H54 (cell line): ENCODE results near the gene CERCAM.
A peak's percentile ranks its signal among the peaks of the same experiment; 100 is the strongest.
"Not testable (repeated sequence)": the region's sequence is repeated elsewhere in the genome, so short reads cannot be mapped to it uniquely, and the experiment has no call there.

ENCODE experiments used
- DNase-seq: peaks from one replicate; pipeline ENCODE4 v3.0.0; 2011; ENCODE audit warnings: low spot score, mixed read lengths; ENCODE audit not compliant: insufficient read length
- FAIRE-seq: peaks from 3 replicates; lab custom pipeline; 2011; peaks lifted over from hg19 to GRCh38; lab: Jason Lieb, UNC
- POLR2A ChIP-seq: IDR thresholded peaks from 2 replicates; pipeline ENCODE4 v1.6.1; 2011; ENCODE audit warnings: low read depth, mild to moderate bottlenecking, low read length

The CERCAM gene

GRCh38 chr9:128419061-128419925 lies 1.4 kb upstream of the CERCAM start:
- TF ChIP-seq POLR2A, result no peak
- no peak for DNase-seq
- FAIRE-seq, result no peak

- no peak for TF ChIP-seq POLR2A
- FAIRE-seq, result no peak
- peak; percentile 94 for DNase-seq
Observed at GRCh38 chr9:128420060-128420650, 502 bp upstream of the CERCAM start.

- no peak for FAIRE-seq
- no peak for DNase-seq
- no peak for TF ChIP-seq POLR2A
Observed at GRCh38 chr9:128421482-128421996, 882 bp downstream of the CERCAM start.

GRCh38 chr9:128422022-128422782 lies 1.5 kb downstream of the CERCAM start:
- not testable (repeated sequence) for DNase-seq, FAIRE-seq

- no peak for DNase-seq
- FAIRE-seq, result no peak
- no peak for TF ChIP-seq POLR2A
Observed at GRCh38 chr9:128422783-128423150, 2.1 kb downstream of the CERCAM start.

GRCh38 chr9:128423356-128423755 lies 2.7 kb downstream of the CERCAM start:
- DNase-seq, FAIRE-seq: not testable (repeated sequence)

- DNase-seq (no peak), FAIRE-seq (no peak)
- no peak for TF ChIP-seq POLR2A
Observed at GRCh38 chr9:128424268-128424780, 3.7 kb downstream of the CERCAM start.

GRCh38 chr9:128428644-128429512 lies 8.2 kb downstream of the CERCAM start:
- TF ChIP-seq POLR2A, result no peak
- FAIRE-seq, result peak; percentile 50
- peak; percentile 81 for DNase-seq

- TF ChIP-seq POLR2A, result no peak
- no peak for DNase-seq
- no peak for FAIRE-seq
Observed at GRCh38 chr9:128429513-128430086, 8.9 kb downstream of the CERCAM start.

- no peak for DNase-seq
- no peak for TF ChIP-seq POLR2A
- FAIRE-seq, result no peak
Observed at GRCh38 chr9:128431207-128431606, 10.6 kb downstream of the CERCAM start.

GRCh38 chr9:128434340-128434739 lies 13.7 kb downstream of the CERCAM start:
- TF ChIP-seq POLR2A, result no peak
- DNase-seq, result no peak
- FAIRE-seq, result no peak

- TF ChIP-seq POLR2A, result no peak
- FAIRE-seq (no peak), DNase-seq (no peak)
Observed at GRCh38 chr9:128435611-128436010, 15.0 kb downstream of the CERCAM start.

GRCh38 chr9:128438343-128439109 lies 17.9 kb downstream of the CERCAM start:
- FAIRE-seq (no peak), DNase-seq (peak; percentile 84)
- TF ChIP-seq POLR2A, result no peak
